GM13977 (cell line): ENCODE results near the gene ST8SIA1.

ENCODE experiments used
- DNase-seq: peaks from one replicate; pipeline ENCODE4 v3.0.0; 2012; ENCODE audit warnings: low spot score
- CTCF ChIP-seq: IDR thresholded peaks from 2 replicates; pipeline ENCODE4 v1.5.1; 2012; ENCODE audit warnings: mild to moderate bottlenecking, control low read depth; ENCODE audit not compliant: insufficient read depth; ENCODE audit errors: extremely low read depth, missing control alignments
- in situ Hi-C: fragments of 300-500 bp; cut with MboI; formaldehyde crosslinking; loops from one replicate; pipeline ENCODE4 v1.12.0; 2022; ENCODE audit warnings: low sequenced_read_pairs, low pct_unique_long_range_greater_than_20kb, mixed read lengths, inconsistent platforms; ENCODE audit not compliant: unreplicated experiment

Gene ST8SIA1

DNA sequence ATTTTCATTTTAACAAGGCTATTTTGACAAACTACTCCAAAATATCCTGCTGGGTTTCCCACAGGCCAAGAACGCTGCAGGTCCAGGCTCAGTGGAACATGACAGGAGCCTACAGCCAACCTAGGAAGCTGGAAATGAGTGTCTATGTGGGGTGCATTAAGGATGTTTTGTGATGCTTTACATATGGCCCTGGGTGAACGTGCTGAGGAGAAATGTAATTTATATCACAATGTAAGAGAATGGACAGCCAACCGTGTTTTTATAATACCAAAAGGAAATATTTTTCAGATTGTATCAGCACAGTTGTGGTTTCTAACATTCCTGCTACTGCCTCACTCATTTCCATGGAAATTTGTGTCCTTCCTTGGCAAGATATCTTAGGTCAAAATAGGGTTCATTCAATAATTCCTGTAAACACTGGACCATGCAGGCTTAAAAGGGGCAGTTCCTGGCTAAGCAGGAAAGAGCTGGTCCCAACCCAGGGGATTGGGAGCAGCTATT lies 51.5 kb downstream of the ST8SIA1 start:
- no peak for DNase-seq
- in situ Hi-C loops: no loop called here
- TF ChIP-seq CTCF: no peak

DNA sequence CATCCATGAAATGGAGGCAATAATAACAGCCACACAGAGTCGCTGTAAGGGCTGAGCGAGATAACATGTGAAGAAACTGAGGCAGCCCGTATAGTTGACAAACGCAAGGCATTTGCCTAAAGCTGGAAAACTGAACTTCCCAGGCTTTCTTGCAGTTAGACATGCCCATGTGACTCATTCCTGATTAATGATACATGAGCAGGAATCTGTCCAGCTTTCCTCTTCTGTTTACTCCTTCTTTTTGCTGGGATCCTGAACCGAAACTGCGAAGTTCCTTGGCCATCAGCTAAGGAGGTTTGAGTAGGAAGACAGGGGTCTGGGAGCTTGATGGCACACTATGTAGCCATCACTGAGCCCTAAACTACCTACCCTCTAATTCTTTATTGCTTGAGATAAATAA lies 52.2 kb downstream of the ST8SIA1 start:
- in situ Hi-C loops: no loop called here
- no peak for TF ChIP-seq CTCF
- DNase-seq: no peak

DNA sequence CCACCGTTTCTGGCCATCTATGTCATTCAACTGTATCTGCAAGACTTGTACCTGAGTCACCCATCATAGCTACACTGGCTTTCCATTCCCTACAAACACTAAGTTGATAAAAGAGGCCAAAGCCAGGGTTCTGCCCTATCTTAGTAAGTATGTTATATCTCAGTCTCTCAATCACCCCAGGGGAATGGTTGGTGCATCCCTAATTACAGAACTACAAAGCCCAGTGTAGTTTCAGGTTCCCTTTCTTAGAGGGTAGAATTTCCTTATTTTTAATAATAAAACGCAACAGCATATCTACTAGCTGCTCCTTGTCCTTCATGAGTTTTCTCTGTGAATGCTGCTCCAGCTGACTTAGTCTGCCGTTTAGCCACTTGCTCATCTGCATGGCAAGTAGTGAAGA lies 57.6 kb downstream of the ST8SIA1 start:
- in situ Hi-C loops: no loop called here
- DNase-seq: no peak

DNA sequence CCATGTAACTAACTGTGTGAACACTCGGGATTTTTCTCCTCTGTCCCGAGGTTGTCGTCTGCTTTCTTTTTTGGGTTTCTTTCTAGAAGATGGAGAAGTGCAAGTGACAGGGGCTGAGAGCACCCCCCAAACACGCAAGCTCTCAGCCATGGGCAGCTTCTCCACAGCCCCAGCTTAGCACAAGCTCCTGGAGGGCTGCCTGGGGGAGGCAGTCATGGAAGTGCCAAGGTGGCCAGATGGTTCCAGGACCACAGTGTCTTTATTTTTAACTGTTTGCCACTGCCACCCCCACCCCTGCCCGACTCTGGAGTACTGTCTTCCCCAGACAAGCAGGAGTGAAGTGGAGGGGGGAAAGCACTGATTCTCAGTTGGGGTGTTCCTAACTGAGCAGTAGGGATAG lies 58.2 kb downstream of the ST8SIA1 start:
- TF ChIP-seq CTCF: no peak
- in situ Hi-C loops: no loop called here
- DNase-seq: no peak

More for the DNA sequence above, 57.6 kb downstream of the ST8SIA1 start:
- no peak for TF ChIP-seq CTCF

DNA sequence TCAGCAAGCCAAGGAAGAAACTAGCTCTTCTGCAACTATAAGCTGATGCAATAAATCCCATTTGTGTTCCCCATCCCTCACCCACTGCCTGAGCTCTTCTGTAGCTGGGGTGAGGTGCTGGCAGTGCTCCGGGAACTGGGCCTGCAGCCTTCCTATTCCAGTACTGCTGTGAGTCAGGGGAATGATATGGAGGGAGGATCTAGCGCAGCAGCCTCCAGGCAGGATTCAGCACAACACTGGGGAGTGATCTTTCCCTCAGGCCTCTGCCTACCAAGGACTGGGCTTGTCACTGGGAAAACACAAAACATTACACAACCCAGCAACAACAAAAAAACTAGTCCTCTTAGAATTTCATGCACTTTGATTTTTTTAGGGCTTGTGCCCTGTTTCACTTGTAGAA lies 58.7 kb downstream of the ST8SIA1 start:
- in situ Hi-C loops: no loop called here
- TF ChIP-seq CTCF: no peak
- no peak for DNase-seq

DNA sequence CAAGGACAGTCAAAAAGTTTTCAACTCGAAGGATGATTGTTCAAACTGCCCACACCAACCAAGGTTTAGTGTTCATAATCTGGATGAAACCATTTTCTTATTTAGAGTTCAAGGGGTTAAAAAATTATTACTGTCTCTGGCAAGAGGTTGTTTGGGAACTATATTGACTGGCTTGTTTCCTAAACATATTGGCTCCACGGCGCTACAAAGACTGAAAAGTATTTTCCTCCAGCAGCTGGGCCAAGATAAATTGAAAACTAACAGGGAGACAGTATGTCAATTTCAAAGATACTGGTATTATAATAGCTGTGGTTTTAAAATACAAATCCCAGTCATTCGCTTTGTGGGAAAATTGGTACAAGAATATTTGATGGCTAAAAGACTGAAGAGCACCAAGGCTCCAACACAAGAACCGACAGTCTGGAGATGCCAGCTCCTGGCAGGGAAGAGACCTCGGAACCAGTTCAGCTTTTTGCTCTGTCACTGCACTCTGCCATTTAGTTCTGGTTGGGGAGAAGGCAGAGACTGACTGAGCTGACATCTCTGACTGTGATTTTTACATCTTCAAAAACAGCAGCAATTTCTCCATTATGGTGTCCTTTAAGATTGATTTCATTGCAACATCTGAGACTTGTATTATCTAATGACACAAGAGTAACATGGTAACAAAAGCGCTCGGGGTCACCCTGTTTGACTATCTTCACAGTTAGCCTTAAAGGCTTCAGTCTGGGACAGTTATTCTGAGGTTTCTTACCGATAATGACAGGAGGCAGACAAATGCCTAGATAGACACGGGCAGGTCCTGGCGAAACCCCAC lies 62.0 kb downstream of the ST8SIA1 start:
- in situ Hi-C loops: no loop called here
- TF ChIP-seq CTCF: no peak
- DNase-seq: no peak
